ENCODE results near the gene CPXM2. TPM values are rescaled to one million over a fixed set of nuclear protein-coding genes. Genes with fewer than 3 reads are reported as not detected.

CPXM2 gene
- total RNA-seq, 1 donor from 2014 or later = 15.0 TPM

DNA sequence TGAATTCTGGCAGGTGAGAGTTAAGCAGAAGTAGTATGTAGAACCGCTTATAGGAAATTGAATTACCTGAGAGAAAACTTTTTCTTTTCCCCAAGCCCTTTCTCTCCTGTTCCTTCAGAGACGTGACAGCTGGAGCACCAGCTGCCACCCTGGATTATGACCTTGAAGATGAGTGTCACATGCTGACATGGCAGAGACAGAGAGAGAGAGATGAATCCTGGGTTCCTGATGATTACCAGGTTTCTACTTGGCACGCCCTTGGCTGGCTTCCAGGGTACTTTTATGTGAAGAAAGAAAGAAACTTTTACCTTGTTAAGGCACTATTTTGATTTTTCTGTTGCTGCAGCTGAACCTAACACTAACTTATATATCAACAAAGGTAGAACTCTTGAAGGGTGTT is 125.6 kb downstream of the CPXM2 start:
- H3K36me3 Mint-ChIP-seq = no peaks in the 10 kb centered on the region
- H3K4me3 Mint-ChIP-seq = peak overlapping the region; percentile 40
- no peak for TF ChIP-seq CTCF (conservative IDR thresholded peaks at IDR 0.05)
- H3K9me3 Mint-ChIP-seq = no peaks in the 10 kb centered on the region
- no peaks in the 10 kb centered on the region for H3K4me1 Mint-ChIP-seq (ENCODE audit: unreplicated experiment)
- H3K27me3 Mint-ChIP-seq = peaks cover 7% of the 10 kb centered on the region
- no peak for DNase-seq (ENCODE audit: extremely low spot score, unreplicated experiment)
- peak overlapping the region; percentile 86 for H3K27ac Mint-ChIP-seq

DNA sequence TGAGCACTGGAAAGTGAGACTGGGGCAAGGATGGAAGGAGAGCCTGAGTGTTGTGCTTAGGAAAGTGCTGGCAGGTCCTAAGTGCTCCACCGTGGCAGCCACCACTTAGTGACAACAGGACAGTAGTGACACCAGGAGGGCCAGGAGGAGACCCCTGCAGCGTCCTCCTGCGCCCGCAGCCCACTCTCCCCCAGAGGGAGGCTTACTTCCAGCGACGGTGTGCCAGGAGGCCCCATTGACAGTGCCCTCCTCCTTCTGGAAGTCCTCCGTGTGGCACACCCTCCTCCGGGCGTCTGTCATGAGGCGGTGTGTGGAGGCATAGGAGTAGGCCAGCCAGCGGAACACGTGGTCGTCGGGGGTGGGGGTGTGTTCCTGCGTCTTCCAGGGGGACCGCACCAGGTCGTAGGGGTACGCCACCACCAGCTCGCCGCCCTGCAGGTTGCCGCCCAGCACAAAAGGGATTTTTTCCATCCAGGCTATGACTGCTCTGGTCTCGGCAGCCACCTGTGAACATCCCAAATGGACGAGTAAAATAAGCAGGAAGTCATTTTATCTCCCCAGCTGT is 129.9 kb downstream of the CPXM2 start:
- H3K4me1 Mint-ChIP-seq (ENCODE audit: unreplicated experiment) = peaks cover 6% of the 10 kb centered on the region
- H3K27me3 Mint-ChIP-seq = peaks cover 18% of the 10 kb centered on the region
- H3K36me3 Mint-ChIP-seq = no peaks in the 10 kb centered on the region
- H3K9me3 Mint-ChIP-seq = no peaks in the 10 kb centered on the region
- no peak overlapping the region for H3K4me3 Mint-ChIP-seq
- no peak for TF ChIP-seq CTCF (conservative IDR thresholded peaks at IDR 0.05)
- H3K27ac Mint-ChIP-seq = peak overlapping the region; percentile 63
- DNase-seq (ENCODE audit: extremely low spot score, unreplicated experiment) = no peak

DNA sequence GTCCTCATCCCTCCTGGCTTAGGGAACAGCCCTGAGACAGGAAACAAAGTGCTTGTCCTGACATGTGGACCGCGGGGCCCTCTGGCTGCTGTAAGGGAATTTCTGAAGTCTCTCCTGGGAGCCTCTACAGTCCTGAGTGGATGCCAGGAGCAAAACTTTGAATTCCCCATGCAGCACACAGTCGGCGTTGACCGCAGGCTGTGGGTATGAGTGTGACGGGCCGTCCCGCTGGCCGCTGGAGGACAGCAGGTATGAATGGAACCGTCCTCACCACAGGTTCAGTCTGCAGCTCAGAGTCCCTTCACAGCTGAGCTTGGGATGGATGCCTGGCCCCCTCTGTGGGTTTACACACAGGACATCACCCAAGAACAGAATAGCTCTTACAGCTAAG is 130.6 kb downstream of the CPXM2 start:
- Mint-ChIP-seq H3K4me1 (ENCODE audit: unreplicated experiment) (peaks cover 6% of the 10 kb centered on the region), H3K27me3 (peaks cover 18% of the 10 kb centered on the region), H3K36me3 (no peaks in the 10 kb centered on the region), H3K9me3 (no peaks in the 10 kb centered on the region), H3K27ac (peak overlapping the region; percentile 96), H3K4me3 (no peak overlapping the region)
- TF ChIP-seq CTCF (conservative IDR thresholded peaks at IDR 0.05) = no peak
- no peak for DNase-seq (ENCODE audit: extremely low spot score, unreplicated experiment)

DNA sequence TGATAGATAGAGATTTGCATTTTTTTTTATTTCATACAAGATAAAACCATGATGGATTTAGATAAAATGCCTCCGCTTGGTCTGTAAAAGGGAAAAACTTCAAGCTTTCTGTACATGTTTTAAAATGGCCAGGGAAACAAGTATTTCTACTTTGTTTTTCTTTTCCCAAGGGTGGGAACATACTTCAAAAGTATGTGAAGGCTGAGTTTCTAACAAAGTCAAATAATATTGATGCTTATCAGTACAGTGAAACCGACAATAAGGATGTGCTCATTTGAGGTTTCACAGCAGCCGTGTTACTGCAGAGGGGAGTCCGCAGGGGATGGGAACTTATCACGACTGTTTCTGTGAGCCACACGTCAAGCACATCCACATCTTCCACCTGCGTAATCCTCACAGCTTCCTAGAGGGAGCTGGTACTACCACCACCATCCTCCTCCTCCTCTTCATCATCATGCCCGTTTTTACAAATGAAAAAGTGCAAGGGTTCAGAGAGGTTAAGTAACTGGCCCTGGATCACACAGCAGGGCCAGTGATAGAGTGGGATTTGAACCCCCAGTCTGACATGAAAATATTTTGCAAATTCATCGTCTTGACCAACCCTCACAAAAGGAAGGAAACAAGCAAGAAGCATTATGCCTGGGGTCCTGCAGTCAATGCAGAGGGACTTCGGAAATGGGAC is 131.1 kb downstream of the CPXM2 start:
- peaks cover 6% of the 10 kb centered on the region for H3K4me1 Mint-ChIP-seq (ENCODE audit: unreplicated experiment)
- H3K27ac Mint-ChIP-seq = peak overlapping the region; percentile 96
- H3K4me3 Mint-ChIP-seq = peak overlapping the region; percentile 67
- peaks cover 15% of the 10 kb centered on the region for H3K27me3 Mint-ChIP-seq
- no peaks in the 10 kb centered on the region for H3K9me3 Mint-ChIP-seq
- TF ChIP-seq CTCF (conservative IDR thresholded peaks at IDR 0.05) = no peak
- DNase-seq (ENCODE audit: extremely low spot score, unreplicated experiment) = no peak
- no peaks in the 10 kb centered on the region for H3K36me3 Mint-ChIP-seq

- Mint-ChIP-seq H3K36me3 (no peaks in the 10 kb centered on the region), H3K27me3 (peaks cover 15% of the 10 kb centered on the region), H3K4me3 (peak overlapping the region; percentile 42), H3K27ac (peak overlapping the region; percentile 96), H3K9me3 (no peaks in the 10 kb centered on the region), H3K4me1 (ENCODE audit: unreplicated experiment) (peaks cover 6% of the 10 kb centered on the region)
- no peak for TF ChIP-seq CTCF (conservative IDR thresholded peaks at IDR 0.05)
- DNase-seq (ENCODE audit: extremely low spot score, unreplicated experiment) = no peak
These were observed 132.0 kb downstream of the CPXM2 start for GRCh38 chr10:123759501-123760031.
